Upper lobe of right lung (tissue), 1 donor: ENCODE data around the gene PLEKHA7. TPM values are rescaled to one million over a fixed set of nuclear protein-coding genes. Genes with fewer than 3 reads are reported as not detected.

Source experiments
- ATAC-seq: fragments of 200-7000 bp; cut with Tn5 transposase; one replicate; pipeline ENCODE4 v1.9.1; 2020; ENCODE audit warnings: mild to moderate bottlenecking, moderate library complexity
- DNase-seq: peaks from one replicate; pipeline ENCODE4 v3.0.0-alpha.2; 2020
- H3K27ac ChIP-seq: fragments of 200-600 bp; one replicate; pipeline ENCODE4 v1.8.0; 2022
- H3K27me3 ChIP-seq: fragments of 200-600 bp; one replicate; pipeline ENCODE4 v1.8.0; 2022; ENCODE audit warnings: mild to moderate bottlenecking
- H3K36me3 ChIP-seq: fragments of 200-600 bp; one replicate; pipeline ENCODE4 v1.8.0; 2022
- H3K4me1 ChIP-seq: fragments of 200-600 bp; one replicate; pipeline ENCODE4 v1.8.0; 2022
- H3K4me3 ChIP-seq: fragments of 200-600 bp; one replicate; pipeline ENCODE4 v1.8.0; 2022; ENCODE audit warnings: mild to moderate bottlenecking
- H3K9me3 ChIP-seq: fragments of 200-600 bp; one replicate; pipeline ENCODE4 v1.8.0; 2022
- CTCF ChIP-seq: fragments of 200-600 bp; IDR thresholded peaks from one replicate; pipeline ENCODE4 v1.8.0; 2022; ENCODE audit warnings: antibody characterized with exemption
- intact Hi-C: fragments of 100-400 bp; cut with DNase I; formaldehyde crosslinking; loops from one replicate; pipeline ENCODE4 v1.11.0; 2022
- total RNA-seq: library from RNA; stranded (reverse); fragmentation: NEBNext Ultra II Directional; extraction: Animal tissue kit (Norgen Biotek cat#: 25700); gene quantifications from one replicate; pipeline ENCODE4 v1.2.1, GENCODE V29; 2021
- donor health status: DM: no; HTN: yes; CAD: no; lungs with severe emphysema.

Gene PLEKHA7
- total RNA-seq, 1 donor from 2014 or later = 43.6 TPM

DNA sequence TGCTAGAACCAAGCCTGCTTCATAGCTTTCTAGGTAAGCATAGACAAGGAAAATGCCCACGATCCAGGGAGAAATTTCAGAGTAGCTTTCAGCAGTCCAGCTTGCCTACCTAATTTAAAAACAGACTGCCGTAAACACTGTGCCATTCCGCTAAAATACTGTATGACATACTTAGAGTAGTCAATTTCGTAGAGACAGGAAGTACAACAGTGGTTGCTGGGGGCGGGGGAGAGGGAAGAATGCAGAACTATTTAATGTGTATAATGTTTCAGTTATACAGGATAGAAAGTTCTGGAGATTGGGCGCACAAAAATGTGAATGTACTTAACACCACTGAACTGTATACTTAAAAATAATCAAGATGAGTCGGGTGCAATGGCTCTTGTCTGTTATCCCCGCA lies 219.1 kb downstream of the PLEKHA7 start:
- peak overlapping the region; percentile 75 for H3K27ac ChIP-seq
- no peak for DNase-seq
- no peaks in the 10 kb centered on the region for H3K27me3 ChIP-seq
- peaks cover 18% of the 10 kb centered on the region for H3K4me1 ChIP-seq
- peak; percentile 63 for ATAC-seq
- intact Hi-C loops = no loop called here
- H3K9me3 ChIP-seq = no peaks in the 10 kb centered on the region
- TF ChIP-seq CTCF = no peak
- H3K4me3 ChIP-seq = no peak overlapping the region
- H3K36me3 ChIP-seq = no peaks in the 10 kb centered on the region

- intact Hi-C loops = no loop called here
- Histone ChIP-seq H3K4me1 (peaks cover 18% of the 10 kb centered on the region), H3K36me3 (no peaks in the 10 kb centered on the region), H3K4me3 (no peak overlapping the region), H3K27ac (no peak overlapping the region), H3K27me3 (no peaks in the 10 kb centered on the region), H3K9me3 (no peaks in the 10 kb centered on the region)
- no peak for ATAC-seq
- TF ChIP-seq CTCF = no peak
- no peak for DNase-seq
These were observed 220.0 kb downstream of the PLEKHA7 start for GRCh38 chr11:16794047-16794818.

- H3K4me1 ChIP-seq = peaks cover 23% of the 10 kb centered on the region
- ATAC-seq (no peak), DNase-seq (no peak)
- TF ChIP-seq CTCF = no peak
- H3K36me3 ChIP-seq = no peaks in the 10 kb centered on the region
- H3K27ac ChIP-seq = no peak overlapping the region
- H3K27me3 ChIP-seq = no peaks in the 10 kb centered on the region
- no peak overlapping the region for H3K4me3 ChIP-seq
- no peaks in the 10 kb centered on the region for H3K9me3 ChIP-seq
- intact Hi-C loops = no loop called here
These were observed 220.7 kb downstream of the PLEKHA7 start for GRCh38 chr11:16793511-16793910.

GRCh38 chr11:16793009-16793408 lies 221.2 kb downstream of the PLEKHA7 start:
- no peak overlapping the region for H3K4me3 ChIP-seq
- DNase-seq = no peak
- H3K36me3 ChIP-seq = no peaks in the 10 kb centered on the region
- H3K4me1 ChIP-seq = peaks cover 28% of the 10 kb centered on the region
- no peaks in the 10 kb centered on the region for H3K27me3 ChIP-seq
- ATAC-seq = no peak
- intact Hi-C loops = no loop called here
- H3K9me3 ChIP-seq = no peaks in the 10 kb centered on the region
- no peak for TF ChIP-seq CTCF
- H3K27ac ChIP-seq = peak overlapping the region; percentile 79

- DNase-seq = no peak
- H3K4me3 ChIP-seq = no peak overlapping the region
- intact Hi-C loops = no loop called here
- no peaks in the 10 kb centered on the region for H3K9me3 ChIP-seq
- H3K36me3 ChIP-seq = no peaks in the 10 kb centered on the region
- peaks cover 32% of the 10 kb centered on the region for H3K4me1 ChIP-seq
- H3K27ac ChIP-seq = peak overlapping the region; percentile 79
- no peak for ATAC-seq
- H3K27me3 ChIP-seq = no peaks in the 10 kb centered on the region
- TF ChIP-seq CTCF = no peak
These were observed 221.8 kb downstream of the PLEKHA7 start for GRCh38 chr11:16792426-16792825.
